Measurements from ENCODE around the gene PRDM15. TPM values are rescaled to one million over a fixed set of nuclear protein-coding genes. Genes with fewer than 3 reads are reported as not detected.
A peak's percentile ranks its signal among the peaks of the same experiment; 100 is the strongest.

PRDM15 gene
- polyA plus RNA-seq, 1 donor (not counting 4 experiments of a cell fraction or from before 2014, with no cell fraction given) = 5.2 TPM

DNA sequence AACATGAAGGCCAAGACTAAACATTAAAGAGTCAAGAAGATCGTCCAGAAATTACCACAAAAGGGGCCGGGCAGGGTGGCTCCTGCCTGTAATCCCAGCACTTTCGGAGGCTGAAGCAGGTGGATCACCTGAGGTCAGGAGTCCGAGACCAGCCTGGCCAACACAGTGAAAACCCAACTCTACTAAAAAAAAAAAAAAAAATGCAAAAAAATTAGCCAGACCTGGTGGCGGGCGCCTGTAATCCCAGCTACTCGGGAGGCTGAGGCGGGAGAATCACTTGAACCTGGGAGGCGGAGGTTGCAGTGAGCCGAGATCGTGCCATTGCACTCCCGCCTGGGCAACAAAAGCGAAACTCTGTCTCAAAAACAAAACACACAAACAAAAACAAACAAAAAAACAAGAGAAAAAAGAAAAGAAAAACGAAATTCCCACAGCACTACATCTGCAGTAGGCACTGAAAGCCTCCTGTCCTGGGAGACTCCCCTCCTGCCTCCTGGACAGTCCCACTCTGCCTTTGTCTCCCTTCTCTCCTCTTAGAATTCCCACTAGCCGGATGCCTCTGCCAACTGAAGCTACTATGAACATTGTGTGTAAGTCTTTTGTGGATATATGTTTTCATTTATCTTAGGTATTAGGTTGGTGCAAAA, 94.6 kb downstream of the PRDM15 start:
- dilution Hi-C loops (cut with MboI; ENCODE audit: extremely low pct_ligation_motif_present, low sequenced_read_pairs) = no loop called here
- Histone ChIP-seq H2AFZ (ENCODE audit: control insufficient read depth, low read length) (no peak overlapping the region), H3K4me3 (ENCODE audit: control insufficient read depth in 2 of 3, extremely low read depth in 1 of 3, insufficient read depth in 2 of 3, low read depth in 1 of 3, low read length in 3 of 3) (no peak overlapping the region), H4K20me1 (ENCODE audit: control insufficient read depth, extremely low read depth, insufficient read depth, low read length) (no peaks in the 10 kb centered on the region), H3K9me1 (ENCODE audit: control insufficient read depth, extremely low read depth, insufficient read depth, low read length) (no peaks in the 10 kb centered on the region), H3K36me3 (ENCODE audit: control insufficient read depth in 2 of 2, extremely low read depth in 1 of 2, insufficient read depth in 2 of 2, low read length in 2 of 2) (no peaks in the 10 kb centered on the region), H3K9ac (ENCODE audit: control insufficient read depth, extremely low read depth, insufficient read depth, low read length) (peak overlapping the region; percentile 72), H3K27ac (ENCODE audit: control insufficient read depth, insufficient read depth, low read length) (peak overlapping the region; percentile 96), H3K9me3 (ENCODE audit: control insufficient read depth, low read depth, low read length) (no peaks in the 10 kb centered on the region), H3K79me2 (ENCODE audit: control insufficient read depth, insufficient read depth, low read length) (no peaks in the 10 kb centered on the region), H3K4me1 (ENCODE audit: control insufficient read depth, extremely low read depth, insufficient read depth, low read length) (peaks cover 45% of the 10 kb centered on the region), H3K4me2 (ENCODE audit: control insufficient read depth, extremely low read depth, insufficient read depth, low read depth, low read length) (peak overlapping the region; percentile 83), H3K27me3 (ENCODE audit: control insufficient read depth, extremely low read depth, insufficient read depth, low read length) (no peaks in the 10 kb centered on the region)
- TF ChIP-seq EZH2 (IDR thresholded peaks at IDR 0.05; ENCODE audit: low read length) = no peak
- TF ChIP-seq, protein P1, sequence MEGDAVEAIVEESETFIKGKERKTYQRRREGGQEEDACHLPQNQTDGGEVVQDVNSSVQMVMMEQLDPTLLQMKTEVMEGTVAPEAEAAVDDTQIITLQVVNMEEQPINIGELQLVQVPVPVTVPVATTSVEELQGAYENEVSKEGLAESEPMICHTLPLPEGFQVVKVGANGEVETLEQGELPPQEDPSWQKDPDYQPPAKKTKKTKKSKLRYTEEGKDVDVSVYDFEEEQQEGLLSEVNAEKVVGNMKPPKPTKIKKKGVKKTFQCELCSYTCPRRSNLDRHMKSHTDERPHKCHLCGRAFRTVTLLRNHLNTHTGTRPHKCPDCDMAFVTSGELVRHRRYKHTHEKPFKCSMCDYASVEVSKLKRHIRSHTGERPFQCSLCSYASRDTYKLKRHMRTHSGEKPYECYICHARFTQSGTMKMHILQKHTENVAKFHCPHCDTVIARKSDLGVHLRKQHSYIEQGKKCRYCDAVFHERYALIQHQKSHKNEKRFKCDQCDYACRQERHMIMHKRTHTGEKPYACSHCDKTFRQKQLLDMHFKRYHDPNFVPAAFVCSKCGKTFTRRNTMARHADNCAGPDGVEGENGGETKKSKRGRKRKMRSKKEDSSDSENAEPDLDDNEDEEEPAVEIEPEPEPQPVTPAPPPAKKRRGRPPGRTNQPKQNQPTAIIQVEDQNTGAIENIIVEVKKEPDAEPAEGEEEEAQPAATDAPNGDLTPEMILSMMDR (optimal IDR thresholded peaks at IDR 0.05 in 1 of 3, IDR thresholded peaks at IDR 0.05 in 1 of 3, conservative IDR thresholded peaks at IDR 0.05 in 1 of 3; ENCODE audit: extremely low read depth in 1 of 3, insufficient read depth in 2 of 3, low read length in 3 of 3) = no peak
- FAIRE-seq (no peak), DNase-seq (ENCODE audit: low read depth, low spot score) (no peak)

DNA sequence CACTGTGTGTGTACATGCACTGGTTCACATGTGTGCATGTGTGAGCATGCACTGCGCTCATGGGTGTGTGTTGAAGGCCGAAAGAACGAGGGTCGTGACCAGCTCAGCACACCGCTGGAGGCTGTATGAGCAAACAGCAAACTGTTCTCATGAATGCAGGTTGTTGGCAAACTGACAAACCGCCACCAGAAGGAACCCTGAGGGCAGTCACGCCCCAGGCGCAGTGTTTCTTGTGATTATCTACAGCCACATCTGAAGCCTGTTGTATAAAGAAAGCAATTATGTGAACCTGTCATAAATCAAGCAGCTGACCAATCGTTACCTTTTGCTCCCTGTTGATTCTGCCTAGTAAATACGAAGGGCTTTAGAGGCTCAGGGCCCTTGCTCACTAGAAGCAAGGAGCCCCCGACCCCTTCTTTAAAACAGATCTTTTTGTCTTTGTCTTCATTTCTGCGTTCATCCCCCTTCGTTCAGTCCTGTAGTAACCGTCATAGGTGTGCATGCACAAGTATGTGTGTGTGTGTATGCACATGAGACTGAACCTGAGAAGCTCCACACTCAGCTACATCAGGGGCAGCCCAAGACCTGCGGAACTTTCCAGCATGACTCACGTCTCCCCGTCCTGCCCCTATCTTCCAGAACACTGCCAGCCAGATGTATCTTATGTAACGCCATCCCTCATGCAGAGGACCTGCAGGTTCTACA, 95.5 kb downstream of the PRDM15 start:
- DNase-seq (ENCODE audit: low read depth, low spot score) (peak; percentile 88), FAIRE-seq (peak; percentile 76)
- dilution Hi-C loops (cut with MboI; ENCODE audit: extremely low pct_ligation_motif_present, low sequenced_read_pairs) = no loop called here
- no peak overlapping the region for H2AFZ ChIP-seq (ENCODE audit: control insufficient read depth, low read length)
- TF ChIP-seq, protein P1 (optimal IDR thresholded peaks at IDR 0.05 in 1 of 3, IDR thresholded peaks at IDR 0.05 in 1 of 3, conservative IDR thresholded peaks at IDR 0.05 in 1 of 3; ENCODE audit: extremely low read depth in 1 of 3, insufficient read depth in 2 of 3, low read length in 3 of 3) = no peak
- no peak for TF ChIP-seq EZH2 (IDR thresholded peaks at IDR 0.05; ENCODE audit: low read length)
- peaks cover 45% of the 10 kb centered on the region for H3K4me1 ChIP-seq (ENCODE audit: control insufficient read depth, extremely low read depth, insufficient read depth, low read length)
- H3K9me1 ChIP-seq (ENCODE audit: control insufficient read depth, extremely low read depth, insufficient read depth, low read length) = no peaks in the 10 kb centered on the region
- H3K27me3 ChIP-seq (ENCODE audit: control insufficient read depth, extremely low read depth, insufficient read depth, low read length) = no peaks in the 10 kb centered on the region
- H3K9ac ChIP-seq (ENCODE audit: control insufficient read depth, extremely low read depth, insufficient read depth, low read length) = peak overlapping the region; percentile 72
- peak overlapping the region in 2 of 3 experiments; percentile 25 to 42 for H3K4me3 ChIP-seq (ENCODE audit: control insufficient read depth in 2 of 3, extremely low read depth in 1 of 3, insufficient read depth in 2 of 3, low read depth in 1 of 3, low read length in 3 of 3)
- peak overlapping the region; percentile 96 for H3K27ac ChIP-seq (ENCODE audit: control insufficient read depth, insufficient read depth, low read length)
- no peaks in the 10 kb centered on the region for H3K79me2 ChIP-seq (ENCODE audit: control insufficient read depth, insufficient read depth, low read length)
- H4K20me1 ChIP-seq (ENCODE audit: control insufficient read depth, extremely low read depth, insufficient read depth, low read length) = no peaks in the 10 kb centered on the region
- no peaks in the 10 kb centered on the region for H3K36me3 ChIP-seq (ENCODE audit: control insufficient read depth in 2 of 2, extremely low read depth in 1 of 2, insufficient read depth in 2 of 2, low read length in 2 of 2)
- no peaks in the 10 kb centered on the region for H3K9me3 ChIP-seq (ENCODE audit: control insufficient read depth, low read depth, low read length)
- peak overlapping the region; percentile 83 for H3K4me2 ChIP-seq (ENCODE audit: control insufficient read depth, extremely low read depth, insufficient read depth, low read depth, low read length)
